SK-N-SH treated with all-trans-retinoic acid at 6 μM for 48 hours (cell line): Measurements from ENCODE around the gene WHRN.

Source experiments
- ATAC-seq: fragments of 200-7000 bp; cut with Tn5 transposase; 3 replicates; pipeline ENCODE4 v1.9.1; 2020; ENCODE audit warnings: mild to moderate bottlenecking, moderate library complexity
- ARNTL ChIP-seq: fragments of 450-650 bp; formaldehyde crosslinking; IDR thresholded peaks from 2 replicates; pipeline ENCODE4 v1.5.0; 2020; ENCODE audit warnings: low read depth, mild to moderate bottlenecking, moderate library complexity, borderline replicate concordance
- BACH2 ChIP-seq: fragments of 250-450 bp; sonication (Bioruptor Pico); IDR thresholded peaks from 2 replicates; pipeline ENCODE4 v1.9.0; 2021; ENCODE audit warnings: mild to moderate bottlenecking, borderline replicate concordance
- CREB5 ChIP-seq: fragments of 250-450 bp; sonication (Bioruptor Pico); IDR thresholded peaks from 2 replicates; pipeline ENCODE4 v1.5.1; 2020; ENCODE audit warnings: low read depth, mild to moderate bottlenecking, moderate library complexity
- CSRNP3 ChIP-seq: fragments of 250-450 bp; sonication (Bioruptor Pico); IDR thresholded peaks from 2 replicates; pipeline ENCODE4 v1.5.1; 2021; ENCODE audit warnings: mild to moderate bottlenecking, moderate library complexity
- ESRRG ChIP-seq: fragments of 250-450 bp; sonication (Bioruptor Pico); IDR thresholded peaks from 2 replicates; pipeline ENCODE4 v1.6.1; 2021; ENCODE audit warnings: mild to moderate bottlenecking
- GLIS3 ChIP-seq: fragments of 250-450 bp; sonication (Bioruptor Pico); IDR thresholded peaks from 2 replicates; pipeline ENCODE4 v1.5.0; 2020; ENCODE audit warnings: mild to moderate bottlenecking, moderate library complexity
- ISL1 ChIP-seq: fragments of 250-450 bp; sonication (Bioruptor Pico); IDR thresholded peaks from 2 replicates; pipeline ENCODE4 v2.1.2; 2022; ENCODE audit warnings: mild to moderate bottlenecking, moderate library complexity
- OSR1 ChIP-seq: fragments of 250-450 bp; sonication (Bioruptor Pico); IDR thresholded peaks from 2 replicates; pipeline ENCODE4 v1.8.0; 2022; ENCODE audit warnings: moderate library complexity, mild to moderate bottlenecking, inconsistent platforms
- PATZ1 ChIP-seq: fragments of 250-450 bp; sonication (Bioruptor Pico); IDR thresholded peaks from 2 replicates; pipeline ENCODE4 v1.8.0; 2020; ENCODE audit warnings: mild to moderate bottlenecking, moderate library complexity, borderline replicate concordance
- POU6F1 ChIP-seq: fragments of 250-450 bp; sonication (Bioruptor Pico); IDR thresholded peaks from 2 replicates; pipeline ENCODE4 v1.8.0; 2021; ENCODE audit warnings: low read depth, mild to moderate bottlenecking, moderate library complexity, borderline replicate concordance
- PPARA ChIP-seq: fragments of 250-450 bp; sonication (Bioruptor Pico); IDR thresholded peaks from 2 replicates; pipeline ENCODE4 v1.5.0; 2020; ENCODE audit warnings: mild to moderate bottlenecking, borderline replicate concordance
- RARB ChIP-seq: fragments of 250-450 bp; sonication (Bioruptor Pico); IDR thresholded peaks from 2 replicates; pipeline ENCODE4 v1.8.0; 2021; ENCODE audit warnings: mild to moderate bottlenecking, moderate library complexity
- SNAI2 ChIP-seq: fragments of 250-450 bp; sonication (Bioruptor Pico); IDR thresholded peaks from 2 replicates; pipeline ENCODE4 v1.5.0; 2020; ENCODE audit warnings: mild to moderate bottlenecking, moderate library complexity
- TCF4 ChIP-seq: fragments of 250-450 bp; sonication (Bioruptor Pico); IDR thresholded peaks from 2 replicates; pipeline ENCODE4 v1.8.0; 2021; ENCODE audit warnings: mild to moderate bottlenecking, moderate library complexity, borderline replicate concordance
- TOX ChIP-seq: fragments of 250-450 bp; sonication (Bioruptor Pico); IDR thresholded peaks from 2 replicates; pipeline ENCODE4 v1.8.0; 2021; ENCODE audit warnings: mild to moderate bottlenecking, moderate library complexity, borderline replicate concordance
- TSHZ2 ChIP-seq: fragments of 250-450 bp; sonication (Bioruptor Pico); IDR thresholded peaks from 2 replicates; pipeline ENCODE4 v1.5.0; 2020; ENCODE audit warnings: mild to moderate bottlenecking, moderate library complexity
- ZC3H10 ChIP-seq: fragments of 250-450 bp; sonication (Bioruptor Pico); IDR thresholded peaks from 2 replicates; pipeline ENCODE4 v1.5.1; 2021; ENCODE audit warnings: mild to moderate bottlenecking, moderate library complexity
- ZFP30 ChIP-seq: fragments of 450-650 bp; formaldehyde crosslinking; IDR thresholded peaks from 2 replicates; pipeline ENCODE4 v1.5.0; 2022; ENCODE audit warnings: mild to moderate bottlenecking, moderate library complexity
- ZNF565 ChIP-seq: fragments of 450-650 bp; formaldehyde crosslinking; conservative IDR thresholded peaks from 2 replicates; pipeline ENCODE4 v1.5.0; 2020; ENCODE audit warnings: low read depth, mild to moderate bottlenecking, moderate library complexity
- ZNF70 ChIP-seq: fragments of 450-650 bp; formaldehyde crosslinking; IDR thresholded peaks from 2 replicates; pipeline ENCODE4 v1.5.0; 2020; ENCODE audit warnings: mild to moderate bottlenecking, moderate library complexity
- ZNF8 ChIP-seq: fragments of 450-650 bp; formaldehyde crosslinking; IDR thresholded peaks from 2 replicates; pipeline ENCODE4 v1.5.0; 2020; ENCODE audit warnings: mild to moderate bottlenecking, moderate library complexity

The WHRN gene

GRCh38 chr9:114511978-114512874, 7.0 kb upstream of the WHRN start:
- no peak for ATAC-seq
- TF ChIP-seq CREB5 (CRISPR knock-in tag) (no peak), BACH2 (CRISPR knock-in tag) (no peak), ZNF565 (no peak), ZFP30 (CRISPR knock-in tag) (no peak), ARNTL (CRISPR knock-in tag) (no peak), ZNF8 (CRISPR knock-in tag) (no peak), ISL1 (CRISPR knock-in tag) (no peak), PATZ1 (CRISPR knock-in tag) (no peak), GLIS3 (CRISPR knock-in tag) (no peak), SNAI2 (no peak), OSR1 (CRISPR knock-in tag) (no peak), TCF4 (CRISPR knock-in tag) (no peak), POU6F1 (CRISPR knock-in tag) (no peak), TSHZ2 (no peak), ZNF70 (CRISPR knock-in tag) (no peak), PPARA (CRISPR knock-in tag) (no peak), TOX (CRISPR knock-in tag) (no peak), RARB (CRISPR knock-in tag) (no peak), CSRNP3 (CRISPR knock-in tag) (no peak), ESRRG (CRISPR knock-in tag) (no peak)

- ATAC-seq: peak; percentile 23; the same call in 2 of the 3 replicates
- no peak for TF ChIP-seq OSR1 (CRISPR knock-in tag)
- TF ChIP-seq ZC3H10 (CRISPR knock-in tag): no peak
- no peak for TF ChIP-seq ZFP30 (CRISPR knock-in tag)
- TF ChIP-seq TOX (CRISPR knock-in tag): no peak
- TF ChIP-seq ZNF8 (CRISPR knock-in tag): no peak
- TF ChIP-seq ESRRG (CRISPR knock-in tag): no peak
- no peak for TF ChIP-seq ZNF70 (CRISPR knock-in tag)
- no peak for TF ChIP-seq POU6F1 (CRISPR knock-in tag)
- no peak for TF ChIP-seq GLIS3 (CRISPR knock-in tag)
- no peak for TF ChIP-seq PPARA (CRISPR knock-in tag)
- no peak for TF ChIP-seq CREB5 (CRISPR knock-in tag)
- no peak for TF ChIP-seq PATZ1 (CRISPR knock-in tag)
- TF ChIP-seq CSRNP3 (CRISPR knock-in tag): no peak
- no peak for TF ChIP-seq ZNF565
Measured at GRCh38 chr9:114507726-114508125, 2.5 kb upstream of the WHRN start.
